Activated T-cell treated with anti-CD3 and anti-CD28 coated beads for 48 hours (primary cell): Measurements from ENCODE around the gene WNT3.

Experiments used
- DNase-seq: peaks from one replicate; pipeline ENCODE4 v3.0.0-alpha.2; 2020; ENCODE audit warnings: low read depth

WNT3 gene

GRCh38 chr17:46834846-46835245 lies 16.4 kb upstream of the WNT3 start:
- no peak for DNase-seq

GRCh38 chr17:46833840-46834208 lies 15.3 kb upstream of the WNT3 start:
- no peak for DNase-seq

GRCh38 chr17:46832945-46833839 lies 14.7 kb upstream of the WNT3 start:
- DNase-seq: no peak

- DNase-seq: no peak
Observed at GRCh38 chr17:46832331-46832821, 13.9 kb upstream of the WNT3 start.

- no peak for DNase-seq
Observed at GRCh38 chr17:46831573-46832330, 13.3 kb upstream of the WNT3 start.

- no peak for DNase-seq
Observed at GRCh38 chr17:46827274-46827673, 8.8 kb upstream of the WNT3 start.

- DNase-seq: no peak
Observed at GRCh38 chr17:46826116-46826515, 7.6 kb upstream of the WNT3 start.

GRCh38 chr17:46823657-46824056 lies 5.2 kb upstream of the WNT3 start:
- DNase-seq: no peak

- peak; percentile 45 for DNase-seq
Observed at GRCh38 chr17:46822388-46822921, 4.0 kb upstream of the WNT3 start.

- no peak for DNase-seq
Observed at GRCh38 chr17:46821482-46822387, 3.2 kb upstream of the WNT3 start.

- DNase-seq: no peak
Observed at GRCh38 chr17:46820592-46821450, 2.3 kb upstream of the WNT3 start.

- DNase-seq: no peak
Observed at GRCh38 chr17:46819906-46820351, 1.4 kb upstream of the WNT3 start.

GRCh38 chr17:46818929-46819859 lies 702 bp upstream of the WNT3 start:
- no peak for DNase-seq

- DNase-seq: no peak
Observed at GRCh38 chr17:46817901-46818209, 637 bp downstream of the WNT3 start.

- no peak for DNase-seq
Observed at GRCh38 chr17:46817151-46817900, 1.2 kb downstream of the WNT3 start.

- DNase-seq: no peak
Observed at GRCh38 chr17:46815474-46816353, 2.8 kb downstream of the WNT3 start.

- DNase-seq: no peak
Observed at GRCh38 chr17:46814446-46814845, 4.0 kb downstream of the WNT3 start.

- DNase-seq: no peak
Observed at GRCh38 chr17:46813920-46814319, 4.6 kb downstream of the WNT3 start.
